ENCODE data around the gene MAMDC4. TPM values are rescaled to one million over a fixed set of nuclear protein-coding genes. Genes with fewer than 3 reads are reported as not detected.
"Not testable (repeated sequence)": the region's sequence is repeated elsewhere in the genome, so short reads cannot be mapped to it uniquely, and the experiment has no call there.

The MAMDC4 gene
- total RNA-seq: 1.2 and 4.8 TPM in 2 replicates

- TF ChIP-seq, protein P1, sequence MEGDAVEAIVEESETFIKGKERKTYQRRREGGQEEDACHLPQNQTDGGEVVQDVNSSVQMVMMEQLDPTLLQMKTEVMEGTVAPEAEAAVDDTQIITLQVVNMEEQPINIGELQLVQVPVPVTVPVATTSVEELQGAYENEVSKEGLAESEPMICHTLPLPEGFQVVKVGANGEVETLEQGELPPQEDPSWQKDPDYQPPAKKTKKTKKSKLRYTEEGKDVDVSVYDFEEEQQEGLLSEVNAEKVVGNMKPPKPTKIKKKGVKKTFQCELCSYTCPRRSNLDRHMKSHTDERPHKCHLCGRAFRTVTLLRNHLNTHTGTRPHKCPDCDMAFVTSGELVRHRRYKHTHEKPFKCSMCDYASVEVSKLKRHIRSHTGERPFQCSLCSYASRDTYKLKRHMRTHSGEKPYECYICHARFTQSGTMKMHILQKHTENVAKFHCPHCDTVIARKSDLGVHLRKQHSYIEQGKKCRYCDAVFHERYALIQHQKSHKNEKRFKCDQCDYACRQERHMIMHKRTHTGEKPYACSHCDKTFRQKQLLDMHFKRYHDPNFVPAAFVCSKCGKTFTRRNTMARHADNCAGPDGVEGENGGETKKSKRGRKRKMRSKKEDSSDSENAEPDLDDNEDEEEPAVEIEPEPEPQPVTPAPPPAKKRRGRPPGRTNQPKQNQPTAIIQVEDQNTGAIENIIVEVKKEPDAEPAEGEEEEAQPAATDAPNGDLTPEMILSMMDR (conservative IDR thresholded peaks at IDR 0.05; ENCODE audit: low read depth, low read length): no peak
- DNase-seq (ENCODE audit: low read depth): no peak
- H3K4me3 ChIP-seq (ENCODE audit: low read depth, low read length): no peak within 1 kb of the TSS
These were observed at the start of gene MAMDC4 for GRCh38 chr9:136851941-136852663. Gene MAMDC4, plus strand, starts transcription at chr9:136852346. Its CDS starts 71 bp downstream, at chr9:136852417.

DNA sequence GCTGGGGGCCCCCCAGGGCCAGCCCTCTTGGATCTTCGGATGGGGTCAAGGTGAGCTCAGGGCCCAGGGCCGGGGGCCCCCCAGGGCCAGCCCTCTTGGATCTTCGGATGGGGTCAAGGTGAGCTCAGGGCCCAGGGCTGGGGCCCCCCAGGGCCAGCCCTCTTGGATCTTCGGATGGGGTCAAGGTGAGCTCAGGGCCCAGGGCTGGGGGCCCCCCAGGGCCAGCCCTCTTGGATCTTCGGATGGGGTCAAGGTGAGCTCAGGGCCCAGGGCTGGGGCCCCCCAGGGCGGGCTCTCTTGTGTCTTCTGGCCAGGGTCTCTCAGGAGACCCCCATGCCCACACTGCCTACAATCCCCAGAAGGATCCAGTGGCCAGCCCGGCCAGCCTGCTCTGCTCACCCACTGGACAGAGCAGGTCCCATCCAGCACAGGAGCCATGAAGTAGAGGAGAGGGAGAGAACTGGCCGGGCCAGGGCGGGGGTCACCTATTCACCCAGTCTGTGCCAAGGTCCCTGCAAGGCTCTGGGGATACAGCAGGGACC is 49.1 kb upstream of the MAMDC4 start:
- not testable (repeated sequence) for H3K4me3 ChIP-seq (ENCODE audit: low read depth, low read length); DNase-seq (ENCODE audit: low read depth)

GRCh38 chr9:136803551-136804508 is 48.3 kb upstream of the MAMDC4 start:
- TF ChIP-seq, protein P1 (conservative IDR thresholded peaks at IDR 0.05; ENCODE audit: low read depth, low read length): no peak
- DNase-seq (ENCODE audit: low read depth): no peak

GRCh38 chr9:136804509-136805206 is 47.5 kb upstream of the MAMDC4 start:
- TF ChIP-seq, protein P1 (conservative IDR thresholded peaks at IDR 0.05; ENCODE audit: low read depth, low read length): no peak
- H3K4me3 ChIP-seq (ENCODE audit: low read depth, low read length): no peak overlapping the region
- no peak for DNase-seq (ENCODE audit: low read depth)

More at GRCh38 chr9:136803551-136804508, 48.3 kb upstream of the MAMDC4 start:
- no peak overlapping the region for H3K4me3 ChIP-seq (ENCODE audit: low read depth, low read length)

DNA sequence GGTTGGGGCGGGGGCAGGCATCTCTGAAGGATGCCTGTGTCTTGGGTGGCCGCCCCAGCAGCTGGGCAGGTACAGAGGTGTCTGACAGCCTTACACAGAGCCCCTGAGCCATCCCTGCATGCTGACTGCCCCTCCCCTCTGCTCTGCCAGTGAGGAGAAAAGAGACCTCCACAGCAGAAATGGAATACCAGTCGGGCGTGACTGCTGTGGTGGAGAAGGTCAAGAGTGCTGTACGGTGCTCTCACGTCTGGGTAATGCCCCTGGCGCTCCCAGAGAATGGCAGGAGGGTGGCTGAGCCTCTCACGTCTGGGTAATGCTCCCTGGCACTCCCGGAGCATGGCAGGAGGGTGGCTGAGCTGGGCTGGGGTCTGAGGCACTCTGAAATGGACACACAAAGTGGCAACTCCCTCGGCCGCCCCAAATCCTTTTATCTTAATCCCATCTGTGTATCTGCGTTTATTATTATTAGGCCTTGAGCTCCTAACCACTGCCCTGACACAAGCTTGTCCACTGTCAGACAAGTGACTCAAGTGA is 46.9 kb upstream of the MAMDC4 start:
- no peak for DNase-seq (ENCODE audit: low read depth)
- H3K4me3 ChIP-seq (ENCODE audit: low read depth, low read length): no peak overlapping the region
- TF ChIP-seq, protein P1 (conservative IDR thresholded peaks at IDR 0.05; ENCODE audit: low read depth, low read length): no peak

DNA sequence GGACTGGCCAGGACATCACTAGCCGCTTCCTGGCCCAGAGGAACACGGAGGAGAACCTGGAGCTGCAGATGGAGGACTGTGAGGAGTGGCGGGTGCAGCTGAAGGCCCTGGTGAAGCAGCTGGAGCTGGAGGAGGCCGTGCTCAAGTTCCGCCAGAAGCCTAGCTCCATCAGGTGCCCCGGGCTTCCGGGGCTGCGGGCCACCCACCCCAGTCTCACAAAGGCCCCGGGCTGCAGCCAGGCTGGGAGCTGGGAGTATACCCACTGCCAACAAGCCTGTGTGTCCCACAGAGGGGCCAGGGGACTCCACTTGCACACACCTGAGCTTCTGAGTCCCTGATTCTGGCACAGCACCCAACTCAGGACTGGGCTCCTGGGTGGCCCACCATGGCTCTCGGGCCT is 46.1 kb upstream of the MAMDC4 start:
- TF ChIP-seq, protein P1 (conservative IDR thresholded peaks at IDR 0.05; ENCODE audit: low read depth, low read length): no peak
- no peak for DNase-seq (ENCODE audit: low read depth)
- no peak overlapping the region for H3K4me3 ChIP-seq (ENCODE audit: low read depth, low read length)
